HepG2 (cell line): ENCODE results near the gene MEGF11. TPM values are rescaled to one million over a fixed set of nuclear protein-coding genes. Genes with fewer than 3 reads are reported as not detected.

ENCODE experiments used
- ATAC-seq: fragments of 200-7000 bp; cut with Tn5 transposase; 3 replicates; pipeline ENCODE4 v1.9.1; 2020; ENCODE audit warnings: mild to moderate bottlenecking, moderate library complexity
- BruUV-seq: library from RNA; stranded (reverse); fragments of 400-500 nt; replicated peaks from 2 replicates; lab custom pipeline; 2021; lab: Mats Ljungman, UMichigan
- CTCF ChIA-PET: fragments of 300-600 bp; formaldehyde crosslinking; extraction: SDS; loops from one replicate; lab custom pipeline; 2021; ENCODE audit warnings: low total read pairs, inconsistent platforms, low intra/inter-chr PET ratio; lab: Yijun Ruan, JAX
- POLR2A ChIA-PET: fragments of 350-600 bp; sonication (Branson Sonifier 250); formaldehyde crosslinking; loops from one replicate; lab custom pipeline; 2020; ENCODE audit warnings: antibody characterized with exemption, inconsistent platforms; lab: Yijun Ruan, JAX
- DNase-seq: peaks from one replicate; pipeline ENCODE4 v3.0.0-alpha.2; 2015; ENCODE audit warnings: low spot score
- FAIRE-seq: peaks from 3 replicates; lab custom pipeline; 2011; peaks lifted over from hg19 to GRCh38; lab: Jason Lieb, UNC
- H2AFZ ChIP-seq: one replicate; pipeline ENCODE4 v1.6.1; 2011; ENCODE audit warnings: low read length, inconsistent platforms
- H3K27ac ChIP-seq: fragments of 300-600 bp; 3 replicates; pipeline ENCODE4 v1.8.0; 2011; ENCODE audit warnings: mixed run types, mild to moderate bottlenecking, mixed read lengths, low read length, inconsistent platforms; ENCODE audit not compliant: insufficient read depth; ENCODE audit errors: extremely low read length
- H3K27me3 ChIP-seq, 2 experiments: fragments of 200-600 bp in 1 of 2; 2 replicates in 1 of 2; 3 replicates in 1 of 2; pipeline versions ENCODE4 v1.6.0 to v1.8.0; 2011; ENCODE audit warnings: low read length in 2 of 2, mild to moderate bottlenecking in 2 of 2, moderate library complexity in 2 of 2, inconsistent platforms in 1 of 2; ENCODE audit not compliant: insufficient read depth in 2 of 2, control insufficient read depth in 1 of 2
- H3K36me3 ChIP-seq, 2 experiments: fragments of 200-600 bp in 1 of 2; replicated peaks in 1 of 2; 2 replicates in 1 of 2; 3 replicates in 1 of 2; pipeline versions ENCODE4 v1.5.1 to v1.8.0; 2011; ENCODE audit warnings: low read length in 2 of 2, inconsistent platforms in 1 of 2; ENCODE audit not compliant: insufficient read depth in 2 of 2, control insufficient read depth in 1 of 2
- H3K4me1 ChIP-seq: 2 replicates; pipeline ENCODE4 v1.5.1; 2012; ENCODE audit warnings: low read length, inconsistent platforms; ENCODE audit not compliant: insufficient read depth
- H3K4me2 ChIP-seq: 2 replicates; pipeline ENCODE4 v1.6.0; 2011; ENCODE audit warnings: low read depth, low read length, inconsistent platforms
- H3K4me3 ChIP-seq, 3 experiments: fragments of 200-600 bp in 1 of 3; sonication (generic), shearing (Covaris generic) in 1 of 3; replicated peaks in 1 of 3; 2 replicates each; pipeline ENCODE4 v1.5.1; 2011 to 2016; ENCODE audit warnings: low read length in 3 of 3, inconsistent platforms in 2 of 3, low read depth in 2 of 3, mild to moderate bottlenecking in 2 of 3, control low read depth in 1 of 3, mixed read lengths in 1 of 3; ENCODE audit not compliant: insufficient read depth in 1 of 3
- H3K79me2 ChIP-seq: one replicate; pipeline ENCODE4 v1.6.1; 2011; ENCODE audit warnings: low read length, inconsistent platforms; ENCODE audit not compliant: insufficient read depth
- H3K9ac ChIP-seq: 2 replicates; pipeline ENCODE4 v1.6.0; 2011; ENCODE audit warnings: mild to moderate bottlenecking, low read depth, low read length, inconsistent platforms; ENCODE audit not compliant: insufficient read depth
- H3K9me3 ChIP-seq: 2 replicates; pipeline ENCODE4 v1.5.1; 2012; ENCODE audit warnings: mild to moderate bottlenecking, low read length
- H4K20me1 ChIP-seq: 2 replicates; pipeline ENCODE4 v1.6.0; 2011; ENCODE audit warnings: inconsistent platforms, mild to moderate bottlenecking, low read length, moderate library complexity; ENCODE audit not compliant: insufficient read depth
- AHDC1 ChIP-seq: sonication (generic); formaldehyde crosslinking; IDR thresholded peaks from 2 replicates; pipeline ENCODE4 v1.5.1; 2020; ENCODE audit warnings: mild to moderate bottlenecking, missing genetic modification reagents, borderline replicate concordance
- ATRX ChIP-seq: sonication (generic); formaldehyde crosslinking; IDR thresholded peaks from 2 replicates; pipeline ENCODE4 v1.4.0; 2020; ENCODE audit warnings: missing genetic modification reagents, borderline replicate concordance
- BATF2 ChIP-seq: sonication (generic); formaldehyde crosslinking; IDR thresholded peaks from 2 replicates; pipeline ENCODE4 v1.8.0; 2022; ENCODE audit warnings: mild to moderate bottlenecking, missing genetic modification reagents, moderate library complexity
- CHD4 ChIP-seq: fragments of 200-600 bp; sonication (generic); IDR thresholded peaks from 2 replicates; pipeline ENCODE4 v1.7.0; 2017; ENCODE audit warnings: mild to moderate bottlenecking, low read length, borderline replicate concordance
- KAT2B ChIP-seq: fragments of 150-350 bp; IDR thresholded peaks from 2 replicates; pipeline ENCODE4 v1.6.1; 2014; ENCODE audit warnings: low read depth, low read length, borderline replicate concordance
- KDM5B ChIP-seq: sonication (generic); formaldehyde crosslinking; IDR thresholded peaks from 2 replicates; pipeline ENCODE4 v1.4.0; 2020; ENCODE audit warnings: missing genetic modification reagents, mild to moderate bottlenecking, borderline replicate concordance
- KMT2A ChIP-seq: sonication (generic); formaldehyde crosslinking; IDR thresholded peaks from 2 replicates; pipeline ENCODE4 v1.4.0; 2020; ENCODE audit warnings: missing genetic modification reagents
- MTF1 ChIP-seq: sonication (generic); formaldehyde crosslinking; IDR thresholded peaks from 2 replicates; pipeline ENCODE4 v1.5.0; 2020; ENCODE audit warnings: missing genetic modification reagents
- RERE ChIP-seq: IDR thresholded peaks from 2 replicates; pipeline ENCODE4 v1.6.1; 2016; ENCODE audit warnings: low read depth, missing genetic modification reagents, missing compliant biosample characterization
- ZBTB21 ChIP-seq: sonication (generic); formaldehyde crosslinking; IDR thresholded peaks from 2 replicates; pipeline ENCODE4 v1.4.0; 2020; ENCODE audit warnings: missing genetic modification reagents
- ZBTB7B ChIP-seq: sonication (generic); formaldehyde crosslinking; IDR thresholded peaks from 2 replicates; pipeline ENCODE4 v1.4.0; 2020; ENCODE audit warnings: missing genetic modification reagents
- ZSCAN20 ChIP-seq: sonication (generic); formaldehyde crosslinking; IDR thresholded peaks from 2 replicates; pipeline ENCODE4 v1.4.0; 2020; ENCODE audit warnings: missing genetic modification reagents, mild to moderate bottlenecking, borderline replicate concordance
- WGBS: methylation state at CpG from one replicate; pipeline ENCODE4 v1.1.6; 2017; ENCODE audit warnings: low lambda C conversion rate; 5-methylcytosine and 5-hydroxymethylcytosine counted together
- in situ Hi-C: cut with HindIII; loops from 2 replicates; pipeline ENCODE4 v1.10.0; 2017; ENCODE audit warnings: low pct_unique_long_range_greater_than_20kb; ENCODE audit not compliant: extremely low pct_ligation_motif_present
- intact Hi-C: fragments of 100-400 bp; cut with micrococcal nuclease; formaldehyde crosslinking; loops from one replicate; pipeline ENCODE4 v1.10.0; 2022; ENCODE audit not compliant: unreplicated experiment
- polyA plus RNA-seq, 8 experiments: library from polyadenylated mRNA; depleted of rRNA in 3 of 8; stranded (reverse) in 7 of 8; unstranded in 1 of 8; fragments of >200 nt; fragmentation: Illumina TruSeq in 4 of 8; extraction: Trizol in 4 of 8; gene quantifications; 2 replicates each; pipeline versions ENCODE4 v1.2.1 to v1.2.3, GENCODE V29; 2011 to 2016; ENCODE audit warnings: low read depth in 4 of 8, missing spikeins in 1 of 8, mixed read lengths in 1 of 8; ENCODE audit not compliant: insufficient read depth in 1 of 8
- total RNA-seq, 5 experiments: library from RNA; depleted of rRNA; stranded (reverse); fragments of >200 nt; fragmentation: Illumina TruSeq; extraction: Trizol; gene quantifications; 2 replicates each; pipeline ENCODE4 v1.2.3, GENCODE V29; 2016; ENCODE audit warnings: low read depth in 1 of 5

The MEGF11 gene
- total and polyA plus RNA-seq, 2 of the 13 experiments (the other 11 are each of a cell fraction or from before 2014, with no cell fraction given): not detected

- no peak for TF ChIP-seq ZBTB7B (CRISPR knock-in tag)
Observed at GRCh38 chr15:65931221-65931620, 322.3 kb downstream of the MEGF11 start (continued).

GRCh38 chr15:65930134-65930533 lies 323.4 kb downstream of the MEGF11 start:
- Histone ChIP-seq H3K27ac (no peak overlapping the region), H3K4me1 (no peaks in the 10 kb centered on the region), H3K9me3 (no peaks in the 10 kb centered on the region), H4K20me1 (no peaks in the 10 kb centered on the region), H3K4me2 (no peak overlapping the region), H2AFZ (no peak overlapping the region), H3K36me3 (no peaks in the 10 kb centered on the region), H3K27me3 (peaks cover 0 to 4% of the 10 kb centered on the region in 2 experiments; a peak in 1 of 5 replicates), H3K79me2 (no peaks in the 10 kb centered on the region), H3K9ac (no peak overlapping the region), H3K4me3 (no peak overlapping the region)
- DNase-seq (no peak), FAIRE-seq (no peak), ATAC-seq (no peak)
- in situ Hi-C loops (no loop called here), intact Hi-C loops (no loop called here)
- 47% methylated on average over 6 of the region's 6 CpGs for WGBS
- CTCF ChIA-PET: no interaction called here
- no TSS peak for BruUV-seq
- POLR2A ChIA-PET: no interaction called here
- TF ChIP-seq ZBTB21 (CRISPR knock-in tag) (no peak), RERE (CRISPR knock-in tag) (no peak), KDM5B (CRISPR knock-in tag) (no peak), ATRX (CRISPR knock-in tag) (no peak), AHDC1 (CRISPR knock-in tag) (no peak), KMT2A (CRISPR knock-in tag) (no peak), CHD4 (no peak), MTF1 (CRISPR knock-in tag) (no peak), KAT2B (no peak), BATF2 (CRISPR knock-in tag) (no peak), ZSCAN20 (CRISPR knock-in tag) (no peak)
